PC-9 (cell line): ENCODE results near the gene MIEF1.

Experiments
- CTCF ChIP-seq: fragments of 200-600 bp; sonication (generic); conservative IDR thresholded peaks from 2 replicates; pipeline ENCODE4 v1.6.1; 2017; ENCODE audit warnings: mixed run types, antibody characterized with exemption, mild to moderate bottlenecking, moderate library complexity
- EZH2 ChIP-seq: fragments of 200-600 bp; sonication (generic); IDR thresholded peaks from 2 replicates; pipeline ENCODE4 v1.8.0; 2017; ENCODE audit warnings: antibody characterized with exemption, low read depth

GRCh38 chr22:39457198-39457555 is 44.9 kb upstream of the MIEF1 start:
- TF ChIP-seq CTCF (no peak), EZH2 (no peak)
